Esophagus muscularis mucosa (tissue), 4 donors: ENCODE results near the gene CGB1.

Experiments used
- EP300 ChIP-seq: sonication (generic); formaldehyde crosslinking; IDR thresholded peaks from one replicate; pipeline ENCODE4 v1.6.1; 2017; ENCODE audit warnings: antibody characterized with exemption
- POLR2AphosphoS5 ChIP-seq, 2 donors: sonication (generic); formaldehyde crosslinking; IDR thresholded peaks; one replicate each; pipeline ENCODE4 v1.6.1; 2017; ENCODE audit warnings: antibody characterized with exemption in 2 of 2
- TF ChIP-seq, protein P1 (sequence below), 3 experiments: fragments of 200-600 bp in 2 of 3; fragments of 450-650 bp in 1 of 3; sonication (generic) in 2 of 3; IDR thresholded peaks; one replicate each; pipeline ENCODE4 v1.5.1; 2017 to 2019; ENCODE audit warnings: antibody characterized with exemption in 3 of 3, mild to moderate bottlenecking in 2 of 3, moderate library complexity in 1 of 3

GRCh38 chr19:49064768-49065611 lies 28.3 kb upstream of the CGB1 start, which contains the start of gene NTF4:
- TF ChIP-seq, protein P1, sequence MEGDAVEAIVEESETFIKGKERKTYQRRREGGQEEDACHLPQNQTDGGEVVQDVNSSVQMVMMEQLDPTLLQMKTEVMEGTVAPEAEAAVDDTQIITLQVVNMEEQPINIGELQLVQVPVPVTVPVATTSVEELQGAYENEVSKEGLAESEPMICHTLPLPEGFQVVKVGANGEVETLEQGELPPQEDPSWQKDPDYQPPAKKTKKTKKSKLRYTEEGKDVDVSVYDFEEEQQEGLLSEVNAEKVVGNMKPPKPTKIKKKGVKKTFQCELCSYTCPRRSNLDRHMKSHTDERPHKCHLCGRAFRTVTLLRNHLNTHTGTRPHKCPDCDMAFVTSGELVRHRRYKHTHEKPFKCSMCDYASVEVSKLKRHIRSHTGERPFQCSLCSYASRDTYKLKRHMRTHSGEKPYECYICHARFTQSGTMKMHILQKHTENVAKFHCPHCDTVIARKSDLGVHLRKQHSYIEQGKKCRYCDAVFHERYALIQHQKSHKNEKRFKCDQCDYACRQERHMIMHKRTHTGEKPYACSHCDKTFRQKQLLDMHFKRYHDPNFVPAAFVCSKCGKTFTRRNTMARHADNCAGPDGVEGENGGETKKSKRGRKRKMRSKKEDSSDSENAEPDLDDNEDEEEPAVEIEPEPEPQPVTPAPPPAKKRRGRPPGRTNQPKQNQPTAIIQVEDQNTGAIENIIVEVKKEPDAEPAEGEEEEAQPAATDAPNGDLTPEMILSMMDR (IDR thresholded peaks at IDR 0.05), result no peak
- TF ChIP-seq POLR2AphosphoS5 (IDR thresholded peaks at IDR 0.05), result no peak
- no peak for TF ChIP-seq EP300
